Aorta (tissue), 5 donors: ENCODE data around the gene ARMH4. TPM values are rescaled to one million over a fixed set of nuclear protein-coding genes. Genes with fewer than 3 reads are reported as not detected.

Experiments used
- ATAC-seq: fragments of 200-7000 bp; cut with Tn5 transposase; one replicate; pipeline ENCODE4 v1.9.1; 2022; ENCODE audit warnings: moderate library complexity; ENCODE audit not compliant: low FRiP score
- DNase-seq, 2 donors: peaks; one replicate each; pipeline ENCODE4 v3.0.0-alpha.2; 2020
- H3K27ac ChIP-seq, 2 donors: one replicate each; pipeline ENCODE4 v1.5.1; 2013; ENCODE audit warnings: low read length in 2 of 2, mild to moderate bottlenecking in 2 of 2, moderate library complexity in 2 of 2, control low read depth in 1 of 2, inconsistent platforms in 1 of 2, low read depth in 1 of 2
- H3K27me3 ChIP-seq, 2 donors: one replicate each; pipeline ENCODE4 v1.6.1; 2013; ENCODE audit warnings: control low read depth in 1 of 2, low read length in 1 of 2, mild to moderate bottlenecking in 1 of 2, moderate library complexity in 1 of 2; ENCODE audit not compliant: insufficient read depth in 2 of 2, control insufficient read depth in 1 of 2
- H3K36me3 ChIP-seq, 2 donors: one replicate each; pipeline ENCODE4 v1.6.1; 2013; ENCODE audit warnings: control low read depth in 1 of 2, low read length in 1 of 2, mild to moderate bottlenecking in 1 of 2; ENCODE audit not compliant: insufficient read depth in 2 of 2, control insufficient read depth in 1 of 2
- H3K4me1 ChIP-seq, 2 donors: one replicate each; pipeline ENCODE4 v1.6.1; 2013; ENCODE audit warnings: low read length in 2 of 2, control low read depth in 1 of 2, mild to moderate bottlenecking in 1 of 2, moderate library complexity in 1 of 2; ENCODE audit not compliant: insufficient read depth in 2 of 2, control insufficient read depth in 1 of 2
- H3K4me3 ChIP-seq, 2 donors: one replicate each; pipeline ENCODE4 v1.5.1; 2013; ENCODE audit warnings: low read length in 2 of 2, control low read depth in 1 of 2, mild to moderate bottlenecking in 1 of 2
- H3K9me3 ChIP-seq: one replicate; pipeline ENCODE4 v1.6.1; 2013; ENCODE audit warnings: mild to moderate bottlenecking, low read length; ENCODE audit not compliant: control insufficient read depth
- WGBS, 2 donors: extraction: QIAGEN DNeasy Blood & Tissue Kit; methylation state at CpG; one replicate each; pipeline ENCODE4 v1.1.7; 2013; 5-methylcytosine and 5-hydroxymethylcytosine counted together
- intact Hi-C, 2 donors: fragments of 100-400 bp; cut with DNase I; formaldehyde crosslinking; loops; one replicate each; pipeline versions ENCODE4 v1.14.2 to v1.15.0; 2022
- polyA plus RNA-seq, 2 donors: library from polyadenylated mRNA; stranded (reverse); fragments of 200-250 nt; gene quantifications; one replicate each; pipeline ENCODE4 v1.2.3, GENCODE V29; 2013
- total RNA-seq, 2 donors: library from RNA; stranded (reverse); fragmentation: NEBNext Ultra II Directional; extraction: Animal tissue kit (Norgen Biotek cat#: 25700); gene quantifications; one replicate each; pipeline ENCODE4 v1.2.1, GENCODE V29; 2021
- donor health status: healthy with polysubstance abuse.
- donor health status: Bipolar disorder and iron deficiency.
- donor health status: DM: no; HTN: no; CAD: no.
- donor health status: DM: no; HTN: no; CAD: no.
- donor health status: DM: yes; HTN: yes; CAD: no.

ARMH4 gene
- total and polyA plus RNA-seq, 4 donors, result 0.92 to 14.6 (median 5.1) TPM

- Histone ChIP-seq H3K9me3 (no peaks in the 10 kb centered on the region), H3K36me3 (no peaks in the 10 kb centered on the region), H3K27me3 (no peaks in the 10 kb centered on the region), H3K4me3 (no peak overlapping the region), H3K27ac (no peak overlapping the region), H3K4me1 (peaks cover 0 to 5% of the 10 kb centered on the region in 2 donors)
- DNase-seq (no peak), ATAC-seq (no peak)
- intact Hi-C loops, result loop anchor here in 1 of 2 donors (1.0 kb wide), 1 partner anchor 16 kb away; no protein-coding TSS in a partner anchor
- 84 to 86% methylated on average over 3 of the region's 3 CpGs for WGBS, 2 donors
Observed at GRCh38 chr14:58191763-58192601, 40.0 kb upstream of the ARMH4 start.

- no peaks in the 10 kb centered on the region for H3K9me3 ChIP-seq
- no peaks in the 10 kb centered on the region for H3K4me1 ChIP-seq
- WGBS, 2 donors, result 74 to 82% methylated on average over 2 of the region's 2 CpGs
- DNase-seq, result no peak
- no peaks in the 10 kb centered on the region for H3K27me3 ChIP-seq
- no peak overlapping the region for H3K4me3 ChIP-seq
- intact Hi-C loops, result no loop called here
- no peak overlapping the region for H3K27ac ChIP-seq
- no peaks in the 10 kb centered on the region for H3K36me3 ChIP-seq
- ATAC-seq, result no peak
Observed at GRCh38 chr14:58189176-58189575, 37.2 kb upstream of the ARMH4 start.

- H3K4me3 ChIP-seq, result no peak overlapping the region
- ATAC-seq (no peak), DNase-seq (no peak)
- H3K27ac ChIP-seq, result no peak overlapping the region
- intact Hi-C loops, result no loop called here
- no peaks in the 10 kb centered on the region for H3K27me3 ChIP-seq
- H3K4me1 ChIP-seq, result no peaks in the 10 kb centered on the region
- H3K9me3 ChIP-seq, result no peaks in the 10 kb centered on the region
- 68 to 77% methylated on average over 5 of the region's 5 CpGs for WGBS, 2 donors
- no peaks in the 10 kb centered on the region for H3K36me3 ChIP-seq
Observed at GRCh38 chr14:58177125-58177524, 25.1 kb upstream of the ARMH4 start.

GRCh38 chr14:58171090-58171489 is 19.1 kb upstream of the ARMH4 start:
- H3K36me3 ChIP-seq, result no peaks in the 10 kb centered on the region

GRCh38 chr14:58167891-58168290 is 15.9 kb upstream of the ARMH4 start:
- Histone ChIP-seq H3K4me3 (no peak overlapping the region), H3K9me3 (no peaks in the 10 kb centered on the region), H3K27me3 (no peaks in the 10 kb centered on the region), H3K4me1 (no peaks in the 10 kb centered on the region), H3K36me3 (no peaks in the 10 kb centered on the region), H3K27ac (no peak overlapping the region)
- 83 to 84% methylated on average over 5 of the region's 5 CpGs for WGBS, 2 donors
- intact Hi-C loops, result loop anchor here (2.0 to 5.0 kb wide), 2 partner anchors 59 to 61 kb away; no protein-coding TSS in a partner anchor
- no peak for DNase-seq
- no peak for ATAC-seq

More at GRCh38 chr14:58171090-58171489, 19.1 kb upstream of the ARMH4 start:
- ATAC-seq (peak; percentile 69), DNase-seq (peak; percentile 82 to 84)
- Histone ChIP-seq H3K4me1 (no peaks in the 10 kb centered on the region), H3K27me3 (no peaks in the 10 kb centered on the region), H3K4me3 (no peak overlapping the region), H3K9me3 (no peaks in the 10 kb centered on the region), H3K27ac (no peak overlapping the region)
- intact Hi-C loops, result no loop called here
- 9 to 15% methylated on average over 6 of the region's 6 CpGs for WGBS, 2 donors

GRCh38 chr14:58167057-58167456 is 15.0 kb upstream of the ARMH4 start:
- WGBS, 2 donors, result 48 to 49% methylated on average over 1 of the region's 1 CpG
- Histone ChIP-seq H3K27ac (no peak overlapping the region), H3K9me3 (no peaks in the 10 kb centered on the region), H3K4me1 (no peaks in the 10 kb centered on the region), H3K4me3 (no peak overlapping the region), H3K27me3 (no peaks in the 10 kb centered on the region), H3K36me3 (no peaks in the 10 kb centered on the region)
- intact Hi-C loops, result loop anchor here (2.0 to 5.0 kb wide), 2 partner anchors 58 to 60 kb away; no protein-coding TSS in a partner anchor
- no peak for DNase-seq
- ATAC-seq, result no peak

GRCh38 chr14:58166005-58166983 is 14.3 kb upstream of the ARMH4 start:
- Histone ChIP-seq H3K27ac (no peak overlapping the region), H3K27me3 (no peaks in the 10 kb centered on the region), H3K36me3 (no peaks in the 10 kb centered on the region), H3K9me3 (no peaks in the 10 kb centered on the region), H3K4me3 (no peak overlapping the region), H3K4me1 (no peaks in the 10 kb centered on the region)
- WGBS, 2 donors, result 30 to 31% methylated on average over 10 of the region's 10 CpGs
- DNase-seq (peak; percentile 90 to 96), ATAC-seq (peak; percentile 87)
- intact Hi-C loops, result loop anchor here (2.0 to 5.0 kb wide), 2 partner anchors 57 to 59 kb away; no protein-coding TSS in a partner anchor

- DNase-seq, result no peak
Observed at GRCh38 chr14:58160561-58160960, 8.5 kb upstream of the ARMH4 start.

More at GRCh38 chr14:58160561-58160960, 8.5 kb upstream of the ARMH4 start:
- no peaks in the 10 kb centered on the region for H3K27me3 ChIP-seq
- ATAC-seq, result no peak
- H3K27ac ChIP-seq, result no peak overlapping the region
- H3K36me3 ChIP-seq, result no peaks in the 10 kb centered on the region
- no peaks in the 10 kb centered on the region for H3K9me3 ChIP-seq
- H3K4me3 ChIP-seq, result no peak overlapping the region
- intact Hi-C loops, result no loop called here
- no peaks in the 10 kb centered on the region for H3K4me1 ChIP-seq
